HUES48 (cell line): Measurements from ENCODE around the gene NXN.
"Not testable (repeated sequence)": the region's sequence is repeated elsewhere in the genome, so short reads cannot be mapped to it uniquely, and the experiment has no call there.

ENCODE experiments used
- H3K27ac ChIP-seq: one replicate; pipeline ENCODE4 v1.7.0; 2013; ENCODE audit warnings: low read depth, low read length, inconsistent platforms
- H3K27me3 ChIP-seq: 2 replicates; pipeline ENCODE4 v1.6.1; 2013; ENCODE audit warnings: mild to moderate bottlenecking, low read length; ENCODE audit not compliant: control insufficient read depth, insufficient read depth
- H3K36me3 ChIP-seq: 2 replicates; pipeline ENCODE4 v1.6.1; 2013; ENCODE audit warnings: low read length; ENCODE audit not compliant: control insufficient read depth, insufficient read depth
- H3K4me1 ChIP-seq: 2 replicates; pipeline ENCODE4 v1.6.1; 2013; ENCODE audit warnings: mild to moderate bottlenecking, low read length; ENCODE audit not compliant: control insufficient read depth, insufficient read depth
- H3K4me3 ChIP-seq: 2 replicates; pipeline ENCODE4 v1.5.1; 2013; ENCODE audit warnings: mild to moderate bottlenecking, low read depth, low read length
- H3K9ac ChIP-seq: 2 replicates; pipeline ENCODE4 v1.6.1; 2013; ENCODE audit warnings: mild to moderate bottlenecking, low read depth, low read length, moderate library complexity
- H3K9me3 ChIP-seq: 2 replicates; pipeline ENCODE4 v1.6.1; 2013; ENCODE audit warnings: low read length; ENCODE audit not compliant: control insufficient read depth, insufficient read depth

The NXN gene

DNA sequence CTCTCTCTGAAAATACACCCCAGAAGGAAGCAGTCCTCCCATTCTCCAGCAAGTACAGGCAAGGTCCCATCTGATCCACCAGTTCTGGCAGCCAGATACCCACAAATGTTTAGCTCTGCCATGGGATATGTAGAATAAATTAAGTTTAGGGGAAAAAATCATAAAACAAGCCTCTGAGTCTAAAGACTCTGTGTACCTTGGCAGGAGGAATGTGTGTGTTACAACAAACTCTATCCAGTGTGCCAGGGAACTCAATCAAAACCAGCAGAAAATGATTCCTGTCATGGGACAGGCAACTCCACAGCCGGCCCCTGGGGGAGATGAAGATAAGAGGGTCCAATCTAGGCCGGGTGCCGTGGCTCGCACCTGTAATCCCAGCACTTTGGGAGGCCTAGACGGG is 124.0 kb downstream of the NXN start:
- peaks cover 18% of the 10 kb centered on the region for H3K4me1 ChIP-seq
- H3K36me3 ChIP-seq: no peaks in the 10 kb centered on the region
- no peak overlapping the region for H3K27ac ChIP-seq
- no peak overlapping the region for H3K4me3 ChIP-seq
- H3K27me3 ChIP-seq: no peaks in the 10 kb centered on the region
- H3K9me3 ChIP-seq: no peaks in the 10 kb centered on the region
- H3K9ac ChIP-seq: no peak overlapping the region

DNA sequence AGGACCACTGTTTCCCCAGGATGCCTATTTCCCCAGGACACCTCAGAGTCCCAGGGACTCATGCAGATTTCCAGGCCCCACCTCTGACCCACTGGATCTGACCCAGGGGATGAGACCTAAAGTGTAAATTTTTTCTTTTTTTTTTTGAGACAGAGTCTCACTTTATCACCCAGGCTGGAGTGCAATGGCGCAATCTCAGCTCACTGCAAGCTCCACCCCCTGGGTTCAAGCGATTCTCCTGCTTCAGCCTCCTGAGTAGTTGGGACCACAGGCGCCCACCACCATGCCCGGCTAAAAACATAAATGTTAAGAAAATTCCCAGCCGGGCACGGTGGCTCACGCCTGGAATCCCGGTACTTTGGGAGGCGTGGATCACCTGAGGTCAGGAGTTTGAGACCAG is 126.7 kb downstream of the NXN start:
- not testable (repeated sequence) for H3K4me3 ChIP-seq, H3K9me3 ChIP-seq, H3K36me3 ChIP-seq, H3K9ac ChIP-seq, H3K27me3 ChIP-seq
- peaks cover 26% of the 10 kb centered on the region for H3K4me1 ChIP-seq
- H3K27ac ChIP-seq: peak overlapping the region; percentile 26

DNA sequence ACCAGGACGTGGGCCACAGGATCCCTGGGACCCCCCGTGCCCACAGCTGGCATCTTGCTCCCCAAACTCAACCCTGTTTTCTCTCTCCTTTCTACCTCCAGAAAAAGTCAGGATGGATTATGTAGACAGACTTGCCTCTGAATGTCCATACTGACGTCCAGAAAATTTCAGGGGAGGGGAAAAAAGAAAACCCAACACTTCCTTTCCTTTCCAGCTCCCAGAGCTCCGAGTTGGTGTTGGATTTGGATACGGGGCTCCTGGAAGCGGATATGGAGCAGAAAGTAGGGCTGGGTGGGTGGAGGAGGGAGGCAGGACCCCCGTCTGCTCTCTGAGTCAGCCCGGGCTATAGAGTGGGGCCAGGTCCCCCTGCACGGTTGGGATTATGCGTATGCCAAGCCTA is 127.2 kb downstream of the NXN start:
- H3K9ac ChIP-seq: no peak overlapping the region
- peak overlapping the region; percentile 26 for H3K27ac ChIP-seq
- no peaks in the 10 kb centered on the region for H3K9me3 ChIP-seq
- H3K4me1 ChIP-seq: peaks cover 27% of the 10 kb centered on the region
- H3K36me3 ChIP-seq: no peaks in the 10 kb centered on the region
- H3K27me3 ChIP-seq: no peaks in the 10 kb centered on the region
- no peak overlapping the region for H3K4me3 ChIP-seq

DNA sequence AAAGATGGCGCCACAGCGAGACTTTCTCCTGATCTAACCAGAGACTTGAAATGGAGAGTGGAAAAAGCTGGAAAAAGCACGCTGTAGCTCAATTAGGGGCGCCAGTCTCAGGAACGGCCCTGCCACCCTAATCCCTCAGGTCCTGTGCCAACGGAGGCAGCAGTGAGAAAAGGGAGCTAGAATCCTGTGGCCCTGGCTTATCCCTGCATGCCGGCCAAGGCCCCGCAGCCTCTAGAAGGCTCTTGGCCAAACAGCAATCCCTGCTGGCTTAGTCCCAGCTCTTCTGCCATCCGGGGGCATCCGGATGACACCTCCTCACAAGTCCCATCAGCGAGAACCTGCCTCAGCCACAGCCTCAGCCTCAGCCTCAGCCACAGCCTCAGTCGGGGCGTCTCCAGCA is 127.7 kb downstream of the NXN start:
- H3K36me3 ChIP-seq: no peaks in the 10 kb centered on the region
- H3K9ac ChIP-seq: no peak overlapping the region
- peaks cover 31% of the 10 kb centered on the region for H3K4me1 ChIP-seq

DNA sequence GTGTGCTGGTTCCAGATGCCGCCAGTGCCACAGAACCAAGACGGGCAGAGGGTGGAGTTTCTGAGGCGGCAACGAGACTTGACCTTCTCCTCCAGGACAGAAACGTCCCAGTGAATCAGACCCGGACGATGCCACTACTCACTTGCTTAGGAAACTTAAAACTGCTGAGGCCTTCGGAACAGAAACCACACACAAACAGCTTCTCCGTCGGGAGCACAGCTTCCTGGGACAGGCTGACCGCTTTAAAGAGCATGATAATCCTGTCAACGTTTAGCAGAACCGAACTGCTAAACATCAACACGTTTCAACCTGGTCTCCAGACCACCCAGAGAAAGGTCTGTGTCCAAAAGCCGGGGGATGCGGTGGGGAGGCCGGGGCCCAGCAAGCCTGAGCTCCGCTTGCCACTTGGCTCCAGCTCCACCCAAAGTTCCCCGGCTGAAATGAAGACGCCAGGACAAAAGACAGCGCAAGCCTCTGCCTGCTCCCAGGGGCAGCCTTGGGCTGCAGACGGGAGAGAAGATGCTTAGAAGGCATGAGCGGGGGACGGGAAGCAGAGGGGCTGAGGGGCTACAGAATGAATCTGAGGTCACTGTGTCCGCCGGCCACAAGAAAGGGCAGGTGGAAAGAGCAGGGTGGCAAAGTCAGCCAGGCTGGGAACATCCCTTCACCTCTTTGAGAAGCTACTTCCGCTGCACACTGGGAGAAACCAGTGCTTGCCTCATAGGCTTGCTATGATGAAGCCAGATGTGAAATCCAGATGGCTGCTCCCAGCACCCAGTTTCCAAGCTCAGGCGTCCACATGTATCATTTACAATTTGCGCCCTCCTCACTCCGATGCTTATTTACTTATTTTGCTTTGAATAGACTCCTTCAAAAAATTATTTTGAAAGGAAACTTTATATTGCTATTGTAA is 128.5 kb downstream of the NXN start:
- Histone ChIP-seq H3K9ac (no peak overlapping the region), H3K4me1 (peaks cover 37% of the 10 kb centered on the region), H3K4me3 (no peak overlapping the region), H3K9me3 (no peaks in the 10 kb centered on the region), H3K27ac (peak overlapping the region; percentile 12), H3K27me3 (no peaks in the 10 kb centered on the region), H3K36me3 (no peaks in the 10 kb centered on the region)

More for the DNA sequence above, 127.7 kb downstream of the NXN start:
- Histone ChIP-seq H3K27ac (no peak overlapping the region), H3K4me3 (no peak overlapping the region), H3K9me3 (no peaks in the 10 kb centered on the region), H3K27me3 (no peaks in the 10 kb centered on the region)

DNA sequence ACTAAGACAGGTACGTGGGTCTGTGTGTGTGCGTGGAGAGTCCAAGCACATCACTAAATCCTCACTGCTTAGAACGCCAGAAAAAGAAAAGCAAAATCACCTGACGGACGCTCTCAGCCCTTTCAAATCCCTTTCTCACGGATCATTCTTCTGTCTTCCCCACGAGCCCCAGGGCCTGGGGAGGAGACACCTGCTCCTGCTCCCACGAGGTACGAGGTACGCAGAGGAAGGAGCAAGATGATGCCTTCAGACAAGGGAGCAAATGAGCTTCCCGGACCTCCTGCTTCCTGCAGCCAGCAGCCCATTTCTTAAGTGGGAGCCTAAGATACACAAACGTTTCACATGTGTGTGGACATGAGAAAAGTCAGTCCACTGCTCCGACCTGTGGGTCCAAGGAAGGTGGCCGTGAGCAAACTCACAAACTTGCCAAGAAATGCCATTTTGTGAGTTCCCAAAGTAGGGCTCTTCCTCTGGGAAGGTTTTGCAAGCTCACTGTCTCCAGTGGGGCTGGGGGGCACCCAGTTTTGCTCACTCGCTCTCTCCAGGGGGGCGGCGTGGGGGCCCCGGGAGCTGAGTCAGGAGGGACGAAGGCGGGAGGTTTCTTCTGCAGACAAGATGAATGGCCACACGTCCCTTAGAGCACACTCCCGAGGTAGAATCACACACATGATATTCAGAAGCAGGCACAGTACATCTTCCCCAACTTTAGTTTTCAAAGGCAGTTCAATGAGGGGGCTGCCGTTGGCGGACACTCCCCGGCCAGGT is 129.3 kb downstream of the NXN start:
- Histone ChIP-seq H3K4me3 (no peak overlapping the region), H3K27ac (no peak overlapping the region)

DNA sequence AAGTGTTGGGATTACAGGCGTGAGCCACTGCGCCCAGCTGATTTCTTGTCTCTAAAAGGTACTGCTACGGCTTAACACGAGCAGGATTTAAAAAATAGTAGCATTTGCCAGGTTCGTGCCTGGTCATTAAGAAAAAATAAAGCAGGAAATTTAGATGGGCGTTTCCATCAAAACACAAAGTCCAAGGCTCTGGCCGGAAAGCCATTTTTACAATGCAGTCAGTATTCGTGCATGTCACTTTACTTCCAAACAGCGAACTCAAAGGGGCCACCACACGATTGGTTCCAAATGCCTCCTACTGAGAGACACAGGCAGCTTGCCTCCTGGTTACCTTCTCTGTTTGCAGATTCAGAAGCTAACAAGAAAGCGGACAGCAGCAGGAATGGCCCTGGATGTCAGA is 131.2 kb downstream of the NXN start:
- H3K9me3 ChIP-seq: no peaks in the 10 kb centered on the region
- peaks cover 37% of the 10 kb centered on the region for H3K4me1 ChIP-seq
- no peak overlapping the region for H3K27ac ChIP-seq
- H3K4me3 ChIP-seq: no peak overlapping the region
- H3K27me3 ChIP-seq: no peaks in the 10 kb centered on the region
- no peak overlapping the region for H3K9ac ChIP-seq
- H3K36me3 ChIP-seq: no peaks in the 10 kb centered on the region

More for the DNA sequence above, 129.3 kb downstream of the NXN start:
- Histone ChIP-seq H3K9me3 (no peaks in the 10 kb centered on the region), H3K27me3 (no peaks in the 10 kb centered on the region), H3K4me1 (peaks cover 37% of the 10 kb centered on the region), H3K9ac (no peak overlapping the region), H3K36me3 (no peaks in the 10 kb centered on the region)

DNA sequence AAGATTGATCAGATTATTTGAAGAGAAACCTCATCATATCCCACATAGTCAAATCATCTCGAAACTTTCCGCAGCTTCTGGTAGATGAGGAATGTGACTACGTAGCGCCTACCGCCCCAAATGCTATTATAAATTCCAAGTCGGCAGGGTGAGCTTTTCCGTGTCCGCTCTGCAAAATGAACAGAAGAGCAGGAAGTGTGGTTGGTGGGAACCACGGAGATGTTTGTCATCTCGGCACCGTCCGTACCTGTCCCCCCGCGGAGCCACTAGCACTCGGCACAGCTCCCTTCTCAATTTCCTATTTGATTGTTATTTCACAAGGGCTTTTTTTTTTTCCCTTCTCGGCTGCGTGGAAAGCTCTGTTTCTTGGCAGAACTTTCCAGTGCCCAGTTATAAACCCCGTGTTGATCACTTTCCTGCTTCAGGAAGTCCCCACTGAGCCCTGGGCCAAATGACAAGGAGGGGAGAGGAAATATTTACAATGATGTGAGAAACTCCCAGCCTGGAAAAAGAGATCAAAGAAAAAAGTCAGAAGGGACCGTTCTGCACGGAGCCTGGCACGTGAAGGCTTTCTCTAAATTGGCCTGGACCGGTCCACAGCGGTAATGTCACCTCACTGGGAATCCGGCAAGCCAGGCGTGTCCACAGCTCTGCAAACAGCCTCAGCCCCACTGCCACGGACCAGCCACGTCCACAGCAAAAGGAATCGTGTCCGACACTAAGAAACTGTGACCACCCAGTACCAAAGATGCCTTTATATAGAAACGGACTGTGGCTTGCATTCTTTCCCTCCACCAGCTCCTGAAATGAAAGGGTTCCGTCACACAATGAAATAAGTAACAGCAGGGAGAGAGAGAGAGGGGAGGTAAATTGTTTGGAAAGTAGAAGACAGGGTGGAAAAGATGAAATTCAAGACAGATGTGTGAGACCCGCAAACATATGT is 132.4 kb downstream of the NXN start:
- Histone ChIP-seq H3K9me3 (no peaks in the 10 kb centered on the region), H3K27ac (no peak overlapping the region), H3K4me1 (peaks cover 31% of the 10 kb centered on the region), H3K4me3 (no peak overlapping the region), H3K9ac (no peak overlapping the region), H3K36me3 (no peaks in the 10 kb centered on the region), H3K27me3 (no peaks in the 10 kb centered on the region)

DNA sequence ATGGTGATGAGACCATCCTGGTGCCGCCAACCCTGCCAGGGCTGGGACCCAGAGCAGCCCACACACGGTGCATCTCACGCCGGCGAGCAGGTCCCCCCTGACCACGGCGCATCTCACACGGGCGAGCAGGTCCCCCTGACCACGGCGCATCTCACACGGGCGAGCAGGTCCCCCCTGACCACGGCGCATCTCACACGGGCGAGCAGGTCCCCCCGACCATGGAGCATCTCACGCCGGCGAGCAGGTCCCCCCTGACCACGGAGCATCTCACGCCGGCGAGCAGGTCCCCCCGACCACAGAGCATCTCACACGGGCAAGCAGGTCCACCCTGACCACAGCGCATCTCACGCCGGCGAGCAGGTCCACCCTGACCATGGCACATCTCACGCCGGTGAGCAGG is 138.3 kb downstream of the NXN start:
- Histone ChIP-seq H3K9me3 (no peaks in the 10 kb centered on the region), H3K9ac (no peak overlapping the region), H3K4me3 (no peak overlapping the region), H3K36me3 (no peaks in the 10 kb centered on the region; the same call in 1 of the 2 replicates), H3K27ac (no peak overlapping the region), H3K27me3 (no peaks in the 10 kb centered on the region), H3K4me1 (peaks cover 2% of the 10 kb centered on the region)

DNA sequence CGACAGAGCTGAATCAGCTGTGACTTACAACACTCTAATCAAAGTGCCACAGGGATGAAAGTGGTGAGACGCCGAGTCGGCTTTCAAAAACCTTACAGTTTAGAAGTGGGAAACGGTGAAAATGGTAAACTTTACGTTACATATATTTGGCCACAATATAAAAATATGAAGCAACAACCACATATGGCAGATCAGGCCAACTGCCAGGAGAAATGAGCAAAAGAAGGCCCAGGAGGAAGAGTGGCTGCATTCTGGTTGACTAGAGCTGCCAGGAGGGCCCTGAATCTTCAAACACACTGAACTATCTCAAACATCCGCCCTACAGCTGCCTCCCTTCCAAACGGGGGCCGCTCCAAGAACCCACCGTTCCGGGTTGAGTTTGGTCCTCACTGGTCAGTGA is 141.1 kb downstream of the NXN start:
- H3K4me3 ChIP-seq: no peak overlapping the region
- no peaks in the 10 kb centered on the region for H3K27me3 ChIP-seq
- H3K9ac ChIP-seq: no peak overlapping the region
- no peaks in the 10 kb centered on the region; the same call in 1 of the 2 replicates for H3K36me3 ChIP-seq
- H3K27ac ChIP-seq: no peak overlapping the region
- H3K4me1 ChIP-seq: peaks cover 5% of the 10 kb centered on the region
- no peaks in the 10 kb centered on the region for H3K9me3 ChIP-seq
